Lower leg skin (tissue), 3 donors: ENCODE measurements around the gene CFAP97D2.

ENCODE experiments used
- POLR2A ChIP-seq, 2 donors: fragments of 450-650 bp; IDR thresholded peaks; one replicate each; pipeline ENCODE4 v1.6.1; 2016 to 2017; ENCODE audit warnings: antibody characterized with exemption in 2 of 2, mild to moderate bottlenecking in 1 of 2, moderate library complexity in 1 of 2
- TF ChIP-seq, protein P1 (sequence below), 3 donors: fragments of 450-650 bp; IDR thresholded peaks; one replicate each; pipeline ENCODE4 v1.5.1; 2016; ENCODE audit warnings: antibody characterized with exemption in 3 of 3, mild to moderate bottlenecking in 3 of 3, moderate library complexity in 2 of 3

DNA sequence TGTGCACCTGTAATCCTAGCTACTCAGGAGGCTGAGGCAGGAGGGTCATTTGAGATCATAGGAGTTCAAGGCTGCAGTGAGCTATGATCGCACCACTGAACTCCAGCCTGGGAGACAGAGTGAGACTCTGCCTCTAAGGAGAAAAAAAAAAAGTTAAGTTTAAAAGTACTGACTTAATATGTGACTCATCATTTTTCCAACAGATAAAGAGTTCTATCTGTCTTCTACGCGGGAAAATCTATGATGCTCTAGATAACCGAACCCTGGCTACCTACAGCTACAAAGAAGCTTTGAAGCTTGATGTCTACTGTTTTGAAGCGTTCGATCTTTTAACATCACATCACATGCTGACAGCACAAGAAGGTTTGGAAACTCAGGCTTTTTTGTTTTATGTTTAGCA lies 62.9 kb downstream of the CFAP97D2 start:
- TF ChIP-seq, protein P1, sequence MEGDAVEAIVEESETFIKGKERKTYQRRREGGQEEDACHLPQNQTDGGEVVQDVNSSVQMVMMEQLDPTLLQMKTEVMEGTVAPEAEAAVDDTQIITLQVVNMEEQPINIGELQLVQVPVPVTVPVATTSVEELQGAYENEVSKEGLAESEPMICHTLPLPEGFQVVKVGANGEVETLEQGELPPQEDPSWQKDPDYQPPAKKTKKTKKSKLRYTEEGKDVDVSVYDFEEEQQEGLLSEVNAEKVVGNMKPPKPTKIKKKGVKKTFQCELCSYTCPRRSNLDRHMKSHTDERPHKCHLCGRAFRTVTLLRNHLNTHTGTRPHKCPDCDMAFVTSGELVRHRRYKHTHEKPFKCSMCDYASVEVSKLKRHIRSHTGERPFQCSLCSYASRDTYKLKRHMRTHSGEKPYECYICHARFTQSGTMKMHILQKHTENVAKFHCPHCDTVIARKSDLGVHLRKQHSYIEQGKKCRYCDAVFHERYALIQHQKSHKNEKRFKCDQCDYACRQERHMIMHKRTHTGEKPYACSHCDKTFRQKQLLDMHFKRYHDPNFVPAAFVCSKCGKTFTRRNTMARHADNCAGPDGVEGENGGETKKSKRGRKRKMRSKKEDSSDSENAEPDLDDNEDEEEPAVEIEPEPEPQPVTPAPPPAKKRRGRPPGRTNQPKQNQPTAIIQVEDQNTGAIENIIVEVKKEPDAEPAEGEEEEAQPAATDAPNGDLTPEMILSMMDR (IDR thresholded peaks at IDR 0.05): no peak
- no peak for TF ChIP-seq POLR2A (IDR thresholded peaks at IDR 0.05)
